IPS-15b (cell line): ENCODE results near the gene PRXL2C.
"Not testable (repeated sequence)": the region's sequence is repeated elsewhere in the genome, so short reads cannot be mapped to it uniquely, and the experiment has no call there.

Experiments used
- H3K27me3 ChIP-seq: one replicate; pipeline ENCODE4 v1.6.1; 2013; ENCODE audit warnings: low read length; ENCODE audit not compliant: control insufficient read depth, insufficient read depth
- H3K36me3 ChIP-seq: one replicate; pipeline ENCODE4 v1.6.1; 2013; ENCODE audit warnings: low read length; ENCODE audit not compliant: control insufficient read depth, insufficient read depth
- H3K4me1 ChIP-seq: one replicate; pipeline ENCODE4 v1.6.1; 2013; ENCODE audit warnings: mild to moderate bottlenecking, low read length; ENCODE audit not compliant: control insufficient read depth, insufficient read depth
- H3K4me3 ChIP-seq: one replicate; pipeline ENCODE4 v1.5.1; 2013; ENCODE audit warnings: low read depth, low read length
- H3K9ac ChIP-seq: one replicate; pipeline ENCODE4 v1.6.1; 2013; ENCODE audit warnings: low read depth, mild to moderate bottlenecking, low read length
- H3K9me3 ChIP-seq: one replicate; pipeline ENCODE4 v1.6.1; 2013; ENCODE audit warnings: mild to moderate bottlenecking, low read length; ENCODE audit not compliant: control insufficient read depth, insufficient read depth

PRXL2C gene

GRCh38 chr9:96667363-96667728 is 12.2 kb upstream of the PRXL2C start:
- Histone ChIP-seq H3K4me3 (no peak overlapping the region), H3K36me3 (no peaks in the 10 kb centered on the region), H3K4me1 (no peaks in the 10 kb centered on the region), H3K27me3 (no peaks in the 10 kb centered on the region), H3K9me3 (no peaks in the 10 kb centered on the region), H3K9ac (no peak overlapping the region)

GRCh38 chr9:96666653-96667362 is 11.7 kb upstream of the PRXL2C start:
- H3K27me3 ChIP-seq, H3K9ac ChIP-seq, H3K9me3 ChIP-seq, H3K36me3 ChIP-seq, H3K4me3 ChIP-seq, H3K4me1 ChIP-seq: not testable (repeated sequence)

- H3K4me1 ChIP-seq, result no peaks in the 10 kb centered on the region
These were observed 10.7 kb upstream of the PRXL2C start for GRCh38 chr9:96665789-96666188.

GRCh38 chr9:96663506-96664120 is 8.5 kb upstream of the PRXL2C start:
- no peaks in the 10 kb centered on the region for H3K27me3 ChIP-seq
- H3K9me3 ChIP-seq, result no peaks in the 10 kb centered on the region
- H3K4me3 ChIP-seq, result no peak overlapping the region
- H3K36me3 ChIP-seq, result no peaks in the 10 kb centered on the region
- no peaks in the 10 kb centered on the region for H3K4me1 ChIP-seq
- H3K9ac ChIP-seq, result no peak overlapping the region

More at GRCh38 chr9:96665789-96666188, 10.7 kb upstream of the PRXL2C start:
- H3K9me3 ChIP-seq, result no peaks in the 10 kb centered on the region
- H3K4me3 ChIP-seq, result no peak overlapping the region
- no peak overlapping the region for H3K9ac ChIP-seq
- no peaks in the 10 kb centered on the region for H3K36me3 ChIP-seq
- no peaks in the 10 kb centered on the region for H3K27me3 ChIP-seq

GRCh38 chr9:96661711-96662110 is 6.6 kb upstream of the PRXL2C start:
- Histone ChIP-seq H3K36me3 (no peaks in the 10 kb centered on the region), H3K27me3 (peaks cover 3% of the 10 kb centered on the region)

GRCh38 chr9:96660692-96661248 is 5.7 kb upstream of the PRXL2C start:
- H3K9me3 ChIP-seq, result no peaks in the 10 kb centered on the region
- no peaks in the 10 kb centered on the region for H3K36me3 ChIP-seq
- no peak overlapping the region for H3K9ac ChIP-seq
- H3K4me3 ChIP-seq, result no peak overlapping the region
- H3K27me3 ChIP-seq, result peaks cover 6% of the 10 kb centered on the region
- H3K4me1 ChIP-seq, result no peaks in the 10 kb centered on the region

More at GRCh38 chr9:96661711-96662110, 6.6 kb upstream of the PRXL2C start:
- no peaks in the 10 kb centered on the region for H3K9me3 ChIP-seq
- H3K4me3 ChIP-seq, result no peak overlapping the region
- H3K9ac ChIP-seq, result no peak overlapping the region
- no peaks in the 10 kb centered on the region for H3K4me1 ChIP-seq

- Histone ChIP-seq H3K9me3 (no peaks in the 10 kb centered on the region), H3K4me3 (peak overlapping the region; percentile 79), H3K9ac (no peak overlapping the region), H3K36me3 (no peaks in the 10 kb centered on the region), H3K4me1 (no peaks in the 10 kb centered on the region), H3K27me3 (peaks cover 7% of the 10 kb centered on the region)
These were observed 493 bp downstream of the PRXL2C start for GRCh38 chr9:96654450-96655197.

GRCh38 chr9:96651626-96652025 is 3.5 kb downstream of the PRXL2C start:
- Histone ChIP-seq H3K36me3 (no peaks in the 10 kb centered on the region), H3K4me1 (no peaks in the 10 kb centered on the region), H3K9ac (no peak overlapping the region), H3K4me3 (no peak overlapping the region), H3K27me3 (peaks cover 4% of the 10 kb centered on the region), H3K9me3 (no peaks in the 10 kb centered on the region)

GRCh38 chr9:96649620-96650324 is 5.3 kb downstream of the PRXL2C start:
- H3K4me1 ChIP-seq, result no peaks in the 10 kb centered on the region
- no peak overlapping the region for H3K9ac ChIP-seq
- no peaks in the 10 kb centered on the region for H3K27me3 ChIP-seq
- H3K9me3 ChIP-seq, result no peaks in the 10 kb centered on the region
- no peaks in the 10 kb centered on the region for H3K36me3 ChIP-seq
- no peak overlapping the region for H3K4me3 ChIP-seq

- Histone ChIP-seq H3K9ac (no peak overlapping the region), H3K9me3 (no peaks in the 10 kb centered on the region), H3K36me3 (no peaks in the 10 kb centered on the region), H3K4me3 (no peak overlapping the region), H3K27me3 (no peaks in the 10 kb centered on the region), H3K4me1 (no peaks in the 10 kb centered on the region)
These were observed 8.8 kb downstream of the PRXL2C start for GRCh38 chr9:96646081-96646991.
